Sciatic nerve (tissue), 2 donors: ENCODE measurements around the gene OPHN1. TPM values are rescaled to one million over a fixed set of nuclear protein-coding genes. Genes with fewer than 3 reads are reported as not detected.

Experiments used
- ATAC-seq: fragments of 200-7000 bp; cut with Tn5 transposase; one replicate; pipeline ENCODE4 v1.9.1; 2020; ENCODE audit warnings: mild to moderate bottlenecking, moderate library complexity
- DNase-seq: peaks from one replicate; pipeline ENCODE4 v3.0.0-alpha.2; 2020; ENCODE audit warnings: low spot score
- intact Hi-C: fragments of 100-400 bp; cut with DNase I; formaldehyde crosslinking; loops from one replicate; pipeline ENCODE4 v1.14.2; 2022
- total RNA-seq: library from RNA; stranded (reverse); fragmentation: NEBNext Ultra II Directional; extraction: Animal tissue kit (Norgen Biotek cat#: 25700); gene quantifications from one replicate; pipeline ENCODE4 v1.2.1, GENCODE V29; 2021
- donor health status: DM: no; HTN: no; CAD: no.
- donor health status: DM: no; HTN: no; CAD: no.

Gene OPHN1
- total RNA-seq, 1 donor from 2014 or later: 19.6 TPM

- intact Hi-C loops: no loop called here
- ATAC-seq (no peak), DNase-seq (no peak)
Observed at GRCh38 chrX:68193786-68194185, 239.5 kb downstream of the OPHN1 start.

- intact Hi-C loops: no loop called here
- DNase-seq (no peak), ATAC-seq (no peak)
Observed at GRCh38 chrX:68193234-68193633, 240.1 kb downstream of the OPHN1 start.

GRCh38 chrX:68190799-68191198 lies 242.5 kb downstream of the OPHN1 start:
- no peak for DNase-seq
- no peak for ATAC-seq
- intact Hi-C loops: no loop called here

GRCh38 chrX:68186552-68187262 lies 246.6 kb downstream of the OPHN1 start:
- DNase-seq (no peak), ATAC-seq (no peak)
- intact Hi-C loops: no loop called here

- ATAC-seq (no peak), DNase-seq (no peak)
- intact Hi-C loops: no loop called here
Observed at GRCh38 chrX:68185161-68185560, 248.1 kb downstream of the OPHN1 start.

GRCh38 chrX:68183612-68184214 lies 249.6 kb downstream of the OPHN1 start:
- no peak for DNase-seq
- ATAC-seq: no peak
- intact Hi-C loops: no loop called here

- DNase-seq (no peak), ATAC-seq (no peak)
- intact Hi-C loops: no loop called here
Observed at GRCh38 chrX:68180579-68180978, 252.7 kb downstream of the OPHN1 start.

- intact Hi-C loops: no loop called here
- no peak for ATAC-seq
- no peak for DNase-seq
Observed at GRCh38 chrX:68179355-68179754, 253.9 kb downstream of the OPHN1 start.

GRCh38 chrX:68177542-68177941 lies 255.8 kb downstream of the OPHN1 start:
- intact Hi-C loops: no loop called here
- no peak for DNase-seq
- ATAC-seq: no peak

GRCh38 chrX:68175562-68175961 lies 257.7 kb downstream of the OPHN1 start:
- ATAC-seq (peak; percentile 51), DNase-seq (no peak)
- intact Hi-C loops: no loop called here

GRCh38 chrX:68163441-68163840 lies 269.9 kb downstream of the OPHN1 start:
- ATAC-seq (no peak), DNase-seq (no peak)
- intact Hi-C loops: no loop called here

- ATAC-seq (no peak), DNase-seq (no peak)
- intact Hi-C loops: no loop called here
Observed at GRCh38 chrX:68147848-68148247, 285.4 kb downstream of the OPHN1 start.

- DNase-seq (no peak), ATAC-seq (peak; percentile 78)
- intact Hi-C loops: no loop called here
Observed at GRCh38 chrX:68146054-68146453, 287.2 kb downstream of the OPHN1 start.

GRCh38 chrX:68139791-68140190 lies 293.5 kb downstream of the OPHN1 start:
- DNase-seq (no peak), ATAC-seq (no peak)
- intact Hi-C loops: no loop called here

- intact Hi-C loops: no loop called here
- peak; percentile 65 for ATAC-seq
- no peak for DNase-seq
Observed at GRCh38 chrX:68133181-68133580, 300.1 kb downstream of the OPHN1 start.

GRCh38 chrX:68132749-68133148 lies 300.5 kb downstream of the OPHN1 start:
- intact Hi-C loops: no loop called here
- DNase-seq (no peak), ATAC-seq (no peak)

GRCh38 chrX:68121835-68122234 lies 311.5 kb downstream of the OPHN1 start:
- DNase-seq: no peak
- intact Hi-C loops: no loop called here

GRCh38 chrX:68121371-68121770 lies 311.9 kb downstream of the OPHN1 start:
- intact Hi-C loops: no loop called here
- DNase-seq (no peak), ATAC-seq (no peak)

More at GRCh38 chrX:68121835-68122234, 311.5 kb downstream of the OPHN1 start:
- no peak for ATAC-seq

- ATAC-seq (no peak), DNase-seq (no peak)
- intact Hi-C loops: no loop called here
Observed at GRCh38 chrX:68115371-68115770, 317.9 kb downstream of the OPHN1 start.

GRCh38 chrX:68114573-68115129 lies 318.6 kb downstream of the OPHN1 start:
- ATAC-seq: no peak
- intact Hi-C loops: no loop called here
- DNase-seq: no peak
